GM19372 (cell line): ENCODE results near the gene TPBG.

ENCODE experiments used
- ATAC-seq: cut with Tn5 transposase; IDR thresholded peaks from one replicate; pipeline ENCODE4 v1.9.1; 2021; ENCODE audit warnings: mild to moderate bottlenecking, low read depth, moderate library complexity; ENCODE audit not compliant: unreplicated experiment

TPBG gene, protein sequence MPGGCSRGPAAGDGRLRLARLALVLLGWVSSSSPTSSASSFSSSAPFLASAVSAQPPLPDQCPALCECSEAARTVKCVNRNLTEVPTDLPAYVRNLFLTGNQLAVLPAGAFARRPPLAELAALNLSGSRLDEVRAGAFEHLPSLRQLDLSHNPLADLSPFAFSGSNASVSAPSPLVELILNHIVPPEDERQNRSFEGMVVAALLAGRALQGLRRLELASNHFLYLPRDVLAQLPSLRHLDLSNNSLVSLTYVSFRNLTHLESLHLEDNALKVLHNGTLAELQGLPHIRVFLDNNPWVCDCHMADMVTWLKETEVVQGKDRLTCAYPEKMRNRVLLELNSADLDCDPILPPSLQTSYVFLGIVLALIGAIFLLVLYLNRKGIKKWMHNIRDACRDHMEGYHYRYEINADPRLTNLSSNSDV

DNA sequence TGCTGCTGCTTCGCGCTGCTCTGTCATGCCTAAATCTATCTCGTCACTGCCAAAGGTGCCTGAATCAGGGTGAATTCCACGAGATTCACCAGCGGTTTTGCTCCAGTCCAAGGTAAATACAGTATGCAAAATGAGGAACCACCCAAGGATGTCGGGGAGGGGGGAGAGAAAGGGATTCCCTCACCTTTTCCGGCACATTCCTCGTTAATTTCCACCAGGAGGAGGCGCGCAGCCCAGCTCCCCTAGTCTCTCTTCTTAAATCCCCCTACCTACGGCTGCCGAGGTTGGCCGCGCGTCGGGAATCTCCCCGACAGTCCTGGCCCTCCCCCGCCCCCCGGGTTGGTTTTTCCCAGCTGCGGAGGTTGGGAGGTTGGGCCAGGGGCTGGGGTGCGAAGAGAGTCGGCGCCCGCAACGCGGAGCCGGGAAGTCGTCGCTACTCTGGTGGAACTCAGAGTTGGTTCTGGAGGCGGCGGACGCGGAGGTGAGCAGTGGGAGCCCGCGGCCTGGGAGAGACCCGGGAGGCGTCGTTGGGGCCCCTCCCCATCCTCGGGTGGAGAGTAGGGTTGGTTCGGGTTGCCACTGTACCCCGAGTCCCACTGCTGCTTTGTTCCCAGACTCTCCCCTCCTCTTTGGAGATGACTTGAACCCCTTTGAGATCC, at the start of gene TPBG:
TSS of gene TPBG (plus strand) at position 390 of the 659 bp plus-strand sequence. CDS start 1,145 bp downstream, outside the sequence.
- peak; percentile 23 for ATAC-seq

DNA sequence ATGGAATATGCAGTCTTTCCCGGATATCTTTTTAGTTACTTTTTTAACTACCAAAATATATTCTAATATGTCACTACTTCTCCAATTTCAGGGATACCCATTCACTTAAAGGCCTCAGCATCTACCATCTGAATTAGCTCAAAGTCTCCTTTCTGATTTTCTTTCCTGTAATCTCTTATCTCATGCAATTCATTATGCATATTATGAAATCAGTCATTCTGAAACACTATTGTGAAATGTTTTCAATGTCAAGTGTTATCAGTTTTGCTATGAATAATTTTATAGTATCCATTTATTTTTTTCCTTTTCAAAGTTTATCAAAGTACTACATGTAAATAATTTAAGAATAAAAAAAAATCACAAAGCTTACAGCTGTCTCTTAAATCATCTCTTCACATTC, 41.2 kb upstream of the TPBG start:
- no peak for ATAC-seq

DNA sequence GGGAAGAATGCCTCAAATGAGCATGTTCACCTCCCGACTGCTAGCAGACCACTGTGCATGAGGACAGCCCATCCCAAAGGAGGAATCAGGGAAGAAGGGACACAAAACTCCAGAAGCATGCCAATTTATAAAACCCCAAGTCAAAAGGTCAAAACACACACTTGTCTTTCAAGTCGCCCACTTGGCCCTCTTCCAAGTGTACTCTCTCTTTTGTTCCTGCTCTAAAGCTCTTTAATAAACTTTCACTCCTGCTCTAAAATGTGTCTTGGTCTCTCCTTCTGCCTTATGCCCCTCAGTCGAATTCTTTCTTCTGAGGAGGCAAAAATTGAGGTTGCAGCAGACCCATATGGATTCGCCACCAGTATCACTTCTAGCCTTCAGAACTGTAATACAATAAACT, 33.9 kb upstream of the TPBG start:
- no peak for ATAC-seq

DNA sequence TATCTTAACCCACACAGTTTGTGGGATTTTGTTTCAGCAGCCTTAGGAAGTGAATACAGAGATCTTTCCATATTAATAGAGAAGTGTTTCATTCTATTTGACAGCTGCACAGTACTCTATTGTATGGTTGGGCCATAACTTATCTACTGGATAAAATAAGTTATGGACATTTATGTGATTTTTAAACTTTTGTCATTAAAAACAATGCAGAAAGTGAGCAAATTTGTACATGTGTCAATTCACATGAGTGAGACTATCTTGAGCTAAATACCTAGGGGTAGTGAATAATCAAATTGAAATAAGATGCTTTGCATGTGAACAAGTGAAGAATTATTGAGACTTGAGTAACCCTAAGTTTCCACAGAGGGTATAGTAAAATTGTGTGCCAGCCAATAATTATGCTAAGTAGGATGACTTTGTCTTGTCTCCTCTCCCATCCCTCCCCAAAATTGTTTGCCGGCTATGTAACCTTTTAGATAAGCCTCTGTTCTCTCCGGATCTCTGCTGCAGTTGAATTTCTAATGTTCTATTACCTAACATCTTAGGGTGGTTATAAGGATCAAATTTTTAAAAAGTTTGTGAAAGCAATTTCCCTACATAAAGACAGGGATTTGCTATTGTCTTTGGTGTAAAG, 33.3 kb upstream of the TPBG start:
- no peak for ATAC-seq

DNA sequence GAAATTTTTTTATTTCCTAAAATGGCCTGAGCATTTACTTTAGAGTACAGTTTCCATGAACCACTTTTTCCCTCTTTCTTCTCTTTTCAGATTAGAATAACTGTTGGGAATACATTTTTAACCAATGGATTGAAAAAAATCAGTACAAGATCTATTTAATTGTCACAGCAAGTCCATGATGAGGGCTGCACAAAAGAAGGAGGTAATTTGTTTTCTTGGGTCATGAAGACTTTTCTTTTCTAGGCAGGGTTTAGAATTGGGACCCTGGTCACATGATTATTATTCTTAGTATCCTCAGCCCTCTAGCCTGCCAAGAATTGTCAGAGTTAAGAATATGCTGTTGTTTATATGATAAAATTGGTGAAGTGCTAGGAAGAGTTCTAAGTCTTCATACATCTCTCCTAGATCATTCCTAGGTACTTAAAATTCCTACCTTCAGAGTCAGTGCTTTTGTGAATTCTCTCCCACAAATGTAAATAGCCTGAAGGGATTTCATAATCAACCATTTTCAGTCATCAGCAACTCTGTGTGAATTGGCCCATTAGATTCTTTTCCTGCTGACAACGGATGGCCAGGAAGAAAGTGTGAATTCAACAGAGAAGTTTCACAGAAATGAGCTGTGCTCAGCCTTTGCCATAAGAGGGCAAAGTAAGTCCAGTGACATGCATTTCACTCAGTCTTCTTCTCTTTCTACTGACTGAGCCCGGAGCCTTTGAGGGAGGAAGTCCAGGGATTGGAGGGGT, 32.4 kb upstream of the TPBG start:
- no peak for ATAC-seq

DNA sequence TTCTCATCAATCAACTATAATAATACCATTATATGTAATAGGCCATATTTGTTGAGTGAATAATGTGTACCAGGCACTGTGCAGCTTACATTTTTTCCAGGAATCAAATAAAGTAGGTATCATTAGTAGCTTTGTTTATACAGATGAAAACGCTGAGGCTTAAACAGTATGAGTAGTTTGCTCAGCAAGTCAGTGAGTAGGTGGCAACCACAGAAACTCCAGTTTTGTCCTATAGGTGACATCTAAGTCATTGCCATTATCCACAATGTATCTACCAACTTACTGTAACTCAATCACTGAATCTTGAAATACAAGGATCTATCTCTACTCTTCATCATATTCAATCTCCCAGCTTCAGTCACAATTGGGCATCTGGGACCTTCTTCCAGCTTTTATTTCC, 29.8 kb upstream of the TPBG start:
- ATAC-seq: no peak

DNA sequence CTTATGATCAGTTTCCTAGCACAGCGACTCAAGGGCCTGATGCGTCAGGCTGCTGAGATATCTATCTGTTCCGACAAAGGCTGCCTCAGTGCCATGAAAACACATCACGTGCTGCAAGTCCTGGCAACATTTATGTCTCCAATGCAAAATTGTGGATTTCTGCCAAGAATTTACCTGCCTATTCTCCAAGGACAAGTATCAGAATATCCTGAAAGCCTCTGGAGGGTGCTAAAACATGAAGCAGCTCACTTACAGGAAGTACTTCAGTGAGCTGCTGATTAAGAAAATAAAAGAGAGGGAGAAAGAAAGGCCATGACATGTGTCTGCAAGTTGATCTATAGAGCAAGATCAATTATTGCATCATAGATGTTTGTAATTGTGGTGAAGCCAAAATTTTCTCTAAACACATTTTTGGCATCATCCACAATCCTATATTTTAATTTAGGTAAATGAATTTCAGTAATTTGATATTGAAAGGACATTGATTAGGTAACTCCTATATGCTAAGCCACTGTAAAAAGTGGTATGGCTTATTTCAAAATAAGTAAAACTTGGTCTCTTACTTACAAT, 25.8 kb upstream of the TPBG start:
- ATAC-seq: no peak

DNA sequence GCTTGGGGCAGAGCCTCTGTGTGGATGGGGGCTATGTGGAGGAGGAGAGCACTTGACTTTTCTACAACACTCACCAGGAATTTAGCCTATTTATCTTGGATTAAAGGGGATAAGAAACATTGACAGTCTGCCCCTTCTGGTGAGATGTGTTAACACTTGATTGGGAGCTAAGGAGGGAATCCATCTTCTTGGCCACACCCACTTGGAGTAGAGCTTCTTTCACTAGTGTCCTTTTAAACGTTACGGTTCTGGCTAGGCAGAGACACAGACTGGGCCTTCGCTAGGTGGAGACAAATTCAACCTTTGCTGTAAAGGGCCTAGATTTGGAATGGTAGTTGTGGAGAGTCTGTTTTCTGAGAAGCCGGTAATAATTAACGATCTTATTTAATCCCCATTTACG, 15.5 kb upstream of the TPBG start:
- ATAC-seq: no peak

DNA sequence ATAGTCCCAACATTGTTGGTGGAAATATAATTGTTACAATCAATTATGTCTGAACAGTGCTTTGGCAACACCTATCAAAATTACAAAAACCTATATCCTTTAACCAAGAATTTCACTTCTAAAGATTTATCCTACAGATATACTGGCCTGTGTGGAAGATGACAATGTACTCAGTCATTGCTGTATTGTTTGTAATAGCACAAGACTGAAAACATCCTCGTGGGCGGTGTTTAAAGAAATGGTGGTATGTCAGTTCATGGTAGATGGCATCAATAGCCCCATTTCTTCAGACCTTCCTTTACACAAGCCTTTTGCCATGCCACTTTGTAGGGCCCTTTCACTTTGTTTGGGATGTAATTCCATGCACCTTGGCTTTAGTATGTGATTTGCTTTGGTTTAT, 9.8 kb upstream of the TPBG start:
- ATAC-seq: no peak

DNA sequence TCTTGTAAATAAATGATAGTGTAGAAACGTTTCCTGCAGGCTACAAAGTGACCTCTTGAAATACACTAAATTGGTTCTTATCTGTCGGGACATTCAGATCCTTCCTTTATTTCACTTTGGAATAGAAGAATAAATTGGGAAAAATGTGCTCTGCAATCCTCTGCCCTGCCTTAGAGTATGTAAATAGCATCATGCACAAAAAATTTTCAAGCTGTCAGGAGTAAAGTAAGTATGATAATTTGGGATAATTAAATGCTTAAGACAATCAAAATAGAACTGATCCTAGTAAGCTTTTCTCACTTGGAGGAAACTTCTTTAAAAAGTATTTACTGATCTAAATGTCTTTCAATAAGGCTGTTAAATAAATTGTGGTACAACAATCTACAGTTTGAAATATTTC, 3.1 kb upstream of the TPBG start:
- no peak for ATAC-seq

DNA sequence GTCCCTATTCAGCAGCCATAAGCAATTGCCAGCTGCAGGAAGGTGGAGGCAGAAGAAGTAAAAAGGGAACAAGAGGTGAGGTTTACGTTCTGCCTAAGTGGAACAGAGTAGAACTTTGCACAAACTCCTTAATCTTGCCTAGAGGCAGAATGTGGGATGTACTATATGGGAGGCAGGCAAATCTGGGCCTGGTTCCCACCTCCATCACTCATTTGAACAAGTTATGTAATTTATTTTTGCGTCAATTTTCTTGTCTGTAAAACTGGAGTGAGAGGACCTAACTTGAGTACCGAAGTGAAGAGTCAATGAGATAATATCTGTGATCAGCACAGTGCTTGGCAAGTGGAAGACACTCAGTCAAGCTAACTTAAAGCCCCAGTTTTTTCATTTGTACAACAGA, 2.0 kb upstream of the TPBG start:
- no peak for ATAC-seq

DNA sequence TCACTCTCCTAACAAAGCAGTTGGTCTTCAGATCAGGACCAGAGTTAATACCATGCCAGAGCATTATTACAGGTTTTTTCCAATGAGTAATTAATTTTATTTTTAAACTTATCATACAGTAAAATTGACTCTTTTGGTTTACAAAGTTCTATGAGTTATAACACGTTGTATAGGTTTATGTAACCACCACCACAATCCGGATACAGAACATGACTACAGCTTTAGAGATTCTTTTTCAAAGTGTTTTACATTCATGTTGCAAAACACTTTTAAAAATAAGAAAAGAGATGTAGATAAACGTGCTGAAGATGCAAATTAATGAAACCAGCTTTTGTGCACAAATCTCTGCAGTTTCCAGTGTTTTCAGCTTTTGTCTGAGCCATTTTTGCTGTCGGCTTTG, 1.5 kb upstream of the TPBG start:
- ATAC-seq: no peak

DNA sequence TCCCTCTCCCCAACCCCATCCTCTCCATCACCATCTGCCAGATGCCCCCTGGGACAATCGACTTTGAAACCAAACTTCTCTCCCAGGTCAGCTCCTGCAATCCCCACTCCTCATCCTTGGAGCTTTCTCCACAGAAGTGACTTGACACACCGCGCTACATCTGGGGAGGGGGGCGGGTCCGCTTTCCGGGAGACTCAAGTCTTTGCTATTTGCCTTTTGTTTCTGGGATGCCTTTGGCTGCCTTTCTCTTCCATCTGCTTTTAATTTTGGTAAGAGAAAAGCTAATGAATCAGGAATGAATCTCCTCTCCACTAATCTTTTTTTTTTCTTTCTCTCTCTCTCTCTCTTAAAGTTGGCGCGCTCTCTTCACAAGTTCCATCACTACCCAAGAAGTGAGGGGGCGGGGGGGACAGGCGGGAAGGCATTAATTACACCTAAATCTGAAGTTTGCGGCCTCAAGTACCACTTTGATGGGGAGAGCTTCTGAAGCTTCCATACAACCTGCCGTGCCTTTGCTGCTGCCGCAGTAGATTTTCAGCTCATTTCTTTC, 664 bp upstream of the TPBG start:
- ATAC-seq: no peak

DNA sequence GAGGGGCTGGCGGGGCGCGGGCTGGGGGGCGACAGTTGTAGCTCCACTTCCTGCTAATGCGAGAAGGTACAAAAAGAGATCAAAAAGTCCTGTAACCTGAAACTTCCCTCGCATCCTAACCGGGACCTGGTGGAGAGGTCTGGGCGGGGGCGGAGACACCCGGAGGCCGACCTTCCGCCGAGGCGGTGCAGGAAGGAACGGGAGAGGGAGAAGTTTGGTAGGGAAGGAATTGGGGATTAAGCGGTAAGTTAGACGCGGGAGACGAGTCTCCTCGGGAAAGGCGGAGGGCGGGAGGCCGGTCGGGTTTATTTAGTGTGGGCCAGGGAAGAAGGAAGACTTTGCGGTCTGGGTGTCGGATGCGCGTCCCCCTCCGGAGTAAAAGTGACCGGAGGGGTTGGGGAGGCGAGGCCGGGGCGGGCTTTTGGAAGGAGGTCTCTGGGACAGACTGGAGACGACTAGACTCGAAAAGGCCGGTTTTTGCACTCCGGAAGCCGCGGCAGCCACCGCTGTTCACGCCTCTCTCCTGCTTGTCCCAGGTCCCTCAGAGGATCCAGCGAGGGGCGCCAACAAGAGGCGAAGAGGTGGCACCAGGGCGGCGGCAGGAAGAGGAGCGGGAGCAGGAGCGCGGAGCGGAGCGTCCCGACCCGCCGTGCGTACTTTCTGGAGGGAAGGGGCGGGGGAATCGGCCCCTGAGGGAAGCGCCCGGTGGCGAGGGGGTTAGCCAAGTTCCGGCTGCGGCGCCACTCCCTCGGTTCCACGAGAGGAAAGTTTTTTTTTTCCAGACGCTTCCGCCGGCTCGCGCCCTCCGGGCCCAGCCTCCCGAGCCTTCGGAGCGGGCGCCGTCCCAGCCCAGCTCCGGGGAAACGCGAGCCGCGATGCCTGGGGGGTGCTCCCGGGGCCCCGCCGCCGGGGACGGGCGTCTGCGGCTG, 734 bp downstream of the TPBG start:
- ATAC-seq: peak; percentile 34

DNA sequence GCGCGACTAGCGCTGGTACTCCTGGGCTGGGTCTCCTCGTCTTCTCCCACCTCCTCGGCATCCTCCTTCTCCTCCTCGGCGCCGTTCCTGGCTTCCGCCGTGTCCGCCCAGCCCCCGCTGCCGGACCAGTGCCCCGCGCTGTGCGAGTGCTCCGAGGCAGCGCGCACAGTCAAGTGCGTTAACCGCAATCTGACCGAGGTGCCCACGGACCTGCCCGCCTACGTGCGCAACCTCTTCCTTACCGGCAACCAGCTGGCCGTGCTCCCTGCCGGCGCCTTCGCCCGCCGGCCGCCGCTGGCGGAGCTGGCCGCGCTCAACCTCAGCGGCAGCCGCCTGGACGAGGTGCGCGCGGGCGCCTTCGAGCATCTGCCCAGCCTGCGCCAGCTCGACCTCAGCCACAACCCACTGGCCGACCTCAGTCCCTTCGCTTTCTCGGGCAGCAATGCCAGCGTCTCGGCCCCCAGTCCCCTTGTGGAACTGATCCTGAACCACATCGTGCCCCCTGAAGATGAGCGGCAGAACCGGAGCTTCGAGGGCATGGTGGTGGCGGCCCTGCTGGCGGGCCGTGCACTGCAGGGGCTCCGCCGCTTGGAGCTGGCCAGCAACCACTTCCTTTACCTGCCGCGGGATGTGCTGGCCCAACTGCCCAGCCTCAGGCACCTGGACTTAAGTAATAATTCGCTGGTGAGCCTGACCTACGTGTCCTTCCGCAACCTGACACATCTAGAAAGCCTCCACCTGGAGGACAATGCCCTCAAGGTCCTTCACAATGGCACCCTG, 1.6 kb downstream of the TPBG start:
- peak; percentile 39 for ATAC-seq

DNA sequence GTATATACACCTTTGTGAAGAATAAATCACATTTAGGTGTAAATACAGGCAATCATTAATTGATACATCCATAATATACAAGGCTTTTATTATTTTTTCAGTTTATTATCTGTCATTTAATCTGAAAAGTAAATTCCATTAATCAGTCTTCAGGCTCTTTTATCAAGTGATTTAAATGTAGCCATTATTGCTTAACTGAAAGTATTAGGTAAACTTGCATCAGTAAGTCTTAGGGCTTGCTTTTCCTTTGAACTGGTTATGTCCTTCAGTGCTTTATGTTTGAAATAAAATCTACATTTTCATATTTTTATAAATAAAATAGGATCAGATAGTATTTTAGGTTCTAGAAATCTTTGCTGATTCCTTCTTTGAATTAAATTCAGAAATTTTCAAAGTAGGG, 4.1 kb downstream of the TPBG start:
- ATAC-seq: no peak

DNA sequence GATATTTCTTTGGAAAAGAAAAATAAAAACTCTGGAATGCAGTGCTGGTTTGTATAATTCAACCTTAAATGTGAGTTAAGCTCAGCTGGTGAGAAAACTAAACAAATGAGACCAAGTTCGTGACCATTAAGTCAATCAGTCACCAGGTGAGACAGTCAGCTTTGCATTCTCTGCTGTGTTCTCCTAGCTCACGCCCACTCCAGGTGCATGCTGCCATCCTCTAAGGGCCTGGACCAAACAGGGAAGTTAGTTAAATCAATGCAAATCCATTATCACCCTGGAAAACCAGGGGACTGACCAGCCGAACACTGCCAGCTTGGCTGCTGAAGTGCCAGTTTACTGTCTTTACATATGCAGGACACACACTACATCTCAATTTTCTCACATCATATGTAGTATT, 7.2 kb downstream of the TPBG start:
- no peak for ATAC-seq

DNA sequence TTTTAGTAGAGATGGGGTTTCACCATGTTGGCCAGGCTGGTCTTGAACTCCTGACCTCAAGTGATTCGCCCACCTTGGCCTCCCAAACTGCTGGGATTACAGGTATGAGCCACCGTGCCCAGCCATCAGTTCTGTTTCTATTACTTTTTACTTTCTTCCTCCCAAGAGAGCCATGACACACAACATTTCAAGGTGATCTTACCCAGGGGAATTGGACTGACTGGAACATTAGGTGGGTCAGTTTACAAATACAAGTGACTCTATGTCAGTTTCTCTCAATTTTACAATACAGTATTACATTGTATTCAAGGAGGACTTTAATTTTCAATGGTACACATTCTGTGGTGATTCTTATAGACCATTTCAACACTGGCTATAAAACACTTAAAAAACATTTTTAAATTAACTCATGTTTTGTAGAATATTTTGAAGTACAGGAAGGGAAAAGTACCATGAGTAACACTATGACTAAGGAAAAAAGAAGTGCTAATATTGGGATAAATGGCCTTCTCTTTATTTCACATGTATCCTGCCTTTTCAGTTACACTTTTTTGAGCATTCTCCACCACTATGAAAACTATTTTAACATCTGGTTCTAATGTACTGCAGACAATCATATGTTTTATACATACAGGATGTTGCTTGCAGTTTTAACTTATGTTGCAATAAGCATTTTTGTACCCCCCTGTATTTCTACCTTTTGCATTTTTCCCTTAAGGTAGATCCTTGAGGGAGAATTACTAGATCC, 8.4 kb downstream of the TPBG start:
- ATAC-seq: no peak
